ENCODE data around the gene ZDHHC12. TPM values are rescaled to one million over a fixed set of nuclear protein-coding genes. Genes with fewer than 3 reads are reported as not detected.
A peak's percentile ranks its signal among the peaks of the same experiment; 100 is the strongest.

ZDHHC12 gene
- total RNA-seq (10 to 100 TPM; 22.6 to 49.5 TPM), polyA plus RNA-seq (100 to 1,000 TPM in 1 of 2 donors, 10 to 100 TPM in 1; 77.4 to 103 TPM)
- long read RNA-seq, donor 1, transcript ZDHHC12-201 (5 exons, 1,129 nt): major isoform, 13 of 13 reads
- long read RNA-seq, donor 1, partial matches to known transcripts: 0 of 13 reads
- long read RNA-seq, donor 1, other reads (novel, unspliced or antisense): 0 of 13 reads
- long read RNA-seq, donor 2, partial matches to known transcripts: 0 of 4 reads
- long read RNA-seq, donor 2, other reads (novel, unspliced or antisense): 0 of 4 reads
- long read RNA-seq, donor 3, transcript ZDHHC12-201 (5 exons, 1,129 nt): major isoform, 5 of 5 reads
- long read RNA-seq, donor 3, partial matches to known transcripts: 0 of 5 reads
- long read RNA-seq, donor 3, other reads (novel, unspliced or antisense): 0 of 5 reads
- long read RNA-seq, donor 4, partial matches to known transcripts: 0 of 3 reads
- long read RNA-seq, donor 4, other reads (novel, unspliced or antisense): 0 of 3 reads
- long read RNA-seq, donor 5, transcript ZDHHC12-201 (5 exons, 1,129 nt): major isoform, 20 of 20 reads
- long read RNA-seq, donor 5, partial matches to known transcripts: 0 of 20 reads
- long read RNA-seq, donor 5, other reads (novel, unspliced or antisense): 0 of 20 reads

- Histone ChIP-seq H3K9me3 (ENCODE audit: control insufficient read depth in 4 of 4, insufficient read depth in 3 of 4, low read length in 3 of 4) (no peaks in the 10 kb centered on the region), H3K9ac (ENCODE audit: insufficient read depth in 1 of 2, low read length in 2 of 2) (peak within 1 kb of the TSS in 1 of 2 donors; percentile 42), H3K27me3 (ENCODE audit: control insufficient read depth in 3 of 3, insufficient read depth in 3 of 3, low read length in 2 of 3) (no peaks in the 10 kb centered on the region), H3K27ac (ENCODE audit: low read depth in 1 of 2, low read length in 1 of 2) (peak within 1 kb of the TSS; percentile 30 to 79), H3K36me3 (ENCODE audit: control insufficient read depth in 4 of 4, insufficient read depth in 4 of 4, low read length in 4 of 4) (peaks cover 0 to 15% (median 0%) of the 10 kb centered on the region in 4 donors), H3K4me1 (ENCODE audit: control insufficient read depth in 5 of 5, insufficient read depth in 5 of 5, low read length in 5 of 5) (peaks cover 0 to 5% (median 0%) of the 10 kb centered on the region in 5 donors), H3K4me3 (peak within 1 kb of the TSS; percentile 45)
- WGBS, 2 donors: 2% methylated on average over 54 to 68 of the region's 68 CpGs
- TF ChIP-seq CTCF (IDR thresholded peaks at IDR 0.05; ENCODE audit: control extremely low read depth, extremely low read depth): no peak
- peak; percentile 96 for ATAC-seq (ENCODE audit: insufficient read depth, low FRiP score)
- DNase-seq: peak; percentile 81 to 91 (median 90)
Observed at GRCh38 chr9:128723866-128724743, at the start of gene ZDHHC12. TSS of gene ZDHHC12 (minus strand) at chr9:128724127. CDS start at chr9:128724093, 34 bp downstream.

DNA sequence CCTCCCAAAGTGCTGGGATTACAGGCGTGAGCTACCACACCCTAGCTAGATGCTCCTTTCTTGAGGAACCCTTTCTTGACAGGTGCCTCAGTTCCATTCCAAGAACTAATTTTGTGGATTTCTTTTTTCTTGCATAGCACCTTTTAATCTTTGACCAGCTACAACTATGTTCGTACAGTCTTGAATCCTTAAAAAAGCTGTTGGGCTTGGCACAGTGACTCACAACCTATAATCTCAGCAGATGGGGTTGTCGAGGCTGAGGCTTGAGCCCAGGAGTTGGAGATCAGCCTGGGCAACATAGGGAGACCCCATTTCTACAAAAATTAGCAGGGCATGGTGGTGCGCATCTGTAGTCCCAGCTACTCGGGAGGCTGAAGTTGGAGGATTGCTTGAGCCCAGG, 49.1 kb upstream of the ZDHHC12 start:
- ATAC-seq (ENCODE audit: insufficient read depth, low FRiP score) (no peak), DNase-seq (no peak)
- WGBS, 2 donors: 88 to 91% methylated on average over 5 of the region's 5 CpGs

More for the DNA sequence above, 49.1 kb upstream of the ZDHHC12 start:
- no peaks in the 10 kb centered on the region for H3K36me3 ChIP-seq (ENCODE audit: control insufficient read depth in 4 of 4, insufficient read depth in 4 of 4, low read length in 4 of 4)
- peaks cover 3 to 8% (median 5%) of the 10 kb centered on the region in 5 donors for H3K4me1 ChIP-seq (ENCODE audit: control insufficient read depth in 5 of 5, insufficient read depth in 5 of 5, low read length in 5 of 5)
- no peak overlapping the region for H3K9ac ChIP-seq (ENCODE audit: insufficient read depth in 1 of 2, low read length in 2 of 2)
- no peak overlapping the region for H3K4me3 ChIP-seq
- H3K27me3 ChIP-seq (ENCODE audit: control insufficient read depth in 3 of 3, insufficient read depth in 3 of 3, low read length in 2 of 3): no peaks in the 10 kb centered on the region
- no peak for TF ChIP-seq CTCF (IDR thresholded peaks at IDR 0.05; ENCODE audit: control extremely low read depth, extremely low read depth)
- H3K9me3 ChIP-seq (ENCODE audit: control insufficient read depth in 4 of 4, insufficient read depth in 3 of 4, low read length in 3 of 4): no peaks in the 10 kb centered on the region
- H3K27ac ChIP-seq (ENCODE audit: low read depth in 1 of 2, low read length in 1 of 2): no peak overlapping the region
